B cell (primary cell): ENCODE measurements around the gene RARRES1. TPM values are rescaled to one million over a fixed set of nuclear protein-coding genes. Genes with fewer than 3 reads are reported as not detected.

ENCODE experiments used
- ATAC-seq: fragments of 200-7000 bp; cut with Tn5 transposase; one replicate; pipeline ENCODE4 v1.10.0; 2021; ENCODE audit warnings: low read depth, mild to moderate bottlenecking, moderate number of reproducible peaks, moderate library complexity
- CTCF ChIA-PET: fragments of 350-600 bp; sonication (Branson Sonifier 250); formaldehyde crosslinking; loops from one replicate; lab custom pipeline; 2021; ENCODE audit warnings: antibody characterized with exemption, inconsistent platforms; lab: Charles Lee
- POLR2A ChIA-PET: fragments of 350-600 bp; sonication (Branson Sonifier 250); formaldehyde crosslinking; loops from one replicate; lab custom pipeline; 2021; ENCODE audit warnings: antibody characterized with exemption; lab: Charles Lee
- DNase-seq: peaks from one replicate; pipeline ENCODE4 v3.0.0; 2013
- H2AFZ ChIP-seq: 2 replicates; pipeline ENCODE4 v1.6.1; 2012; ENCODE audit warnings: mild to moderate bottlenecking, low read depth, low read length; ENCODE audit not compliant: insufficient read depth, poor library complexity, severe bottlenecking
- H3K27ac ChIP-seq, 2 donors: 1 replicate in 1 of 2; 2 replicates in 1 of 2; pipeline ENCODE4 v1.5.1; 2012 to 2013; ENCODE audit warnings: low read length in 2 of 2, mild to moderate bottlenecking in 2 of 2, moderate library complexity in 1 of 2
- H3K27me3 ChIP-seq, 4 experiments: fragments of 200-600 bp in 1 of 4; sonication (generic) in 1 of 4; replicated peaks in 1 of 4; 1 replicate in 2 of 4; 2 replicates in 2 of 4; pipeline versions ENCODE4 v1.6.1 to v1.7.0; 2013 to 2016; ENCODE audit warnings: low read length in 3 of 4, mild to moderate bottlenecking in 2 of 4, mixed read lengths in 1 of 4, moderate library complexity in 1 of 4; ENCODE audit not compliant: insufficient read depth in 4 of 4, control insufficient read depth in 3 of 4; ENCODE audit errors: control extremely low read depth in 1 of 4
- H3K36me3 ChIP-seq, 2 experiments: replicated peaks in 1 of 2; 1 replicate in 1 of 2; 2 replicates in 1 of 2; pipeline versions ENCODE4 v1.6.1 to v1.7.1; 2013; ENCODE audit warnings: low read length in 1 of 2; ENCODE audit not compliant: insufficient read depth in 2 of 2, control insufficient read depth in 1 of 2; ENCODE audit errors: control extremely low read depth in 1 of 2, extremely low read depth in 1 of 2
- H3K4me1 ChIP-seq, 2 donors: fragments of 200-600 bp in 1 of 2; sonication (generic) in 1 of 2; 1 replicate in 1 of 2; 2 replicates in 1 of 2; pipeline versions ENCODE4 v1.5.1 to v1.6.1; 2013 to 2017; ENCODE audit warnings: low read length in 2 of 2; ENCODE audit not compliant: control insufficient read depth in 2 of 2, insufficient read depth in 2 of 2
- H3K4me2 ChIP-seq: replicated peaks from 2 replicates; pipeline ENCODE3; 2012; ENCODE audit warnings: mild to moderate bottlenecking, low read depth, low read length; ENCODE audit not compliant: poor library complexity, severe bottlenecking
- H3K4me3 ChIP-seq, 5 experiments: fragments of 200-600 bp in 1 of 5; sonication (generic) in 1 of 5; 1 replicate in 3 of 5; 2 replicates in 2 of 5; pipeline versions ENCODE4 v1.5.1 to v1.7.0; 2011 to 2016; ENCODE audit warnings: low read length in 4 of 5, mild to moderate bottlenecking in 4 of 5, low read depth in 2 of 5, control low read depth in 1 of 5, moderate library complexity in 1 of 5; ENCODE audit not compliant: insufficient read depth in 1 of 5; ENCODE audit errors: control extremely low read depth in 1 of 5, extremely low read depth in 1 of 5
- H3K79me2 ChIP-seq: fragments of 200-600 bp; sonication (generic); one replicate; pipeline ENCODE4 v1.6.0; 2016; ENCODE audit warnings: low read length; ENCODE audit not compliant: control insufficient read depth, insufficient read depth
- H3K9ac ChIP-seq: fragments of 200-600 bp; sonication (generic); 2 replicates; pipeline ENCODE4 v1.6.1; 2017; ENCODE audit warnings: mild to moderate bottlenecking, low read length, moderate library complexity
- H3K9me3 ChIP-seq, 3 donors: one replicate each; pipeline versions ENCODE4 v1.6.1 to v1.7.1; 2013; ENCODE audit warnings: low read length in 2 of 3; ENCODE audit not compliant: control insufficient read depth in 2 of 3, insufficient read depth in 1 of 3; ENCODE audit errors: control extremely low read depth in 1 of 3
- H4K20me1 ChIP-seq: 2 replicates; pipeline ENCODE4 v1.6.0; 2012; ENCODE audit warnings: mild to moderate bottlenecking, low read length; ENCODE audit not compliant: insufficient read depth, control insufficient read depth, poor library complexity, severe bottlenecking
- H3K27ac Mint-ChIP-seq: one replicate; pipeline ENCODE4 v1.8.0; 2021; ENCODE audit warnings: mixed read lengths
- H3K27me3 Mint-ChIP-seq: one replicate; pipeline ENCODE4 v1.8.0; 2021; ENCODE audit warnings: mixed read lengths
- H3K4me1 Mint-ChIP-seq: one replicate; pipeline ENCODE4 v1.8.0; 2021; ENCODE audit warnings: mixed read lengths
- H3K4me3 Mint-ChIP-seq: one replicate; pipeline ENCODE4 v1.8.0; 2021; ENCODE audit warnings: mixed read lengths
- H3K9me3 Mint-ChIP-seq: one replicate; pipeline ENCODE4 v1.8.0; 2022; ENCODE audit warnings: mixed read lengths; ENCODE audit not compliant: insufficient read depth
- EZH2 ChIP-seq: IDR thresholded peaks from 2 replicates; pipeline ENCODE4 v1.6.1; 2012; ENCODE audit warnings: borderline replicate concordance, low read depth, mild to moderate bottlenecking, moderate library complexity, low read length; ENCODE audit not compliant: insufficient read depth, poor library complexity, severe bottlenecking
- WGBS: methylation state at CpG from one replicate; pipeline ENCODE4 v1.1.5; 2013; ENCODE audit warnings: missing lambda C conversion rate; ENCODE audit not compliant: insufficient coverage; 5-methylcytosine and 5-hydroxymethylcytosine counted together
- intact Hi-C: fragments of 100-400 bp; cut with micrococcal nuclease; formaldehyde crosslinking; loops from one replicate; pipeline ENCODE4 v1.10.0; 2022
- polyA plus RNA-seq: library from polyadenylated mRNA; depleted of rRNA; stranded (reverse); fragments of >200 nt; gene quantifications from 2 replicates; pipeline ENCODE4 v1.2.3, GENCODE V29; 2012
- total RNA-seq, 2 donors: library from RNA; stranded (reverse); fragments of 120-200 nt in 1 of 2; gene quantifications; 1 replicate in 1 of 2; 2 replicates in 1 of 2; pipeline versions ENCODE4 v1.2.3 to v1.2.4, GENCODE V29; 2013 to 2022
- TF ChIP-seq, protein P1 (sequence below): fragments of 200-600 bp; IDR thresholded peaks from one replicate; pipeline ENCODE4 v1.8.0; 2022; ENCODE audit warnings: antibody characterized with exemption, mild to moderate bottlenecking

The RARRES1 gene
- total and polyA plus RNA-seq, 2 donors (not counting 1 experiment from before 2014, with no cell fraction given): not detected

DNA sequence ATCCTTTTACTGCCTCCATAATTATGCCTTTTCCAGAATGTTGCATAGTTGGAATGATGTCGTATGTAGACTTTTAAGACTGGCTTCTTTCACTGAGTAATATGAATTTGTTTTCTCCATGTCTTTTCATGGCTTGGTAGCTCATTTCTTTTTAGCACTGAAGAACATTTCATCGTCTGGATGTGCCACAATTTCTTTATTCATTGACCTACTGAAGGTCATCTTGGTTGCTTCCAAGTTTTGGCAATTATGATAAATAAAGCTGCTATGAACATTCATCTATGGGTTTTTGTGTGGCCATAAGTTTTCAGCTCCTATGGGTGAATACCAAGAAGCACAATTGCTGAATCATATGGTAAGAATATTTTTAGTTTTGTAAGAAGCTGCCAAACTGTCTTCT lies 23.2 kb upstream of the RARRES1 start:
- intact Hi-C loops: no loop called here
- no peaks in the 10 kb centered on the region for H3K79me2 ChIP-seq
- H3K27ac ChIP-seq: no peak overlapping the region
- no peaks in the 10 kb centered on the region for H4K20me1 ChIP-seq
- ChIA-PET CTCF (interaction anchor here (1.2 to 1.8 kb wide), 2 partner anchors 28 to 46 kb away, joined by 3 to 8 read pairs; partner anchors contain the start of gene MFSD1), POLR2A (no interaction called here)
- Mint-ChIP-seq H3K4me3 (no peak overlapping the region), H3K27me3 (no peaks in the 10 kb centered on the region), H3K9me3 (no peaks in the 10 kb centered on the region), H3K27ac (no peak overlapping the region), H3K4me1 (no peaks in the 10 kb centered on the region)
- no peak overlapping the region for H3K4me3 ChIP-seq
- DNase-seq: no peak
- no peaks in the 10 kb centered on the region for H3K36me3 ChIP-seq
- H3K4me1 ChIP-seq: no peaks in the 10 kb centered on the region
- no peaks in the 10 kb centered on the region for H3K27me3 ChIP-seq
- H3K9ac ChIP-seq: no peak overlapping the region
- ATAC-seq: no peak
- H2AFZ ChIP-seq: no peak overlapping the region
- no peak overlapping the region for H3K4me2 ChIP-seq
- WGBS: no CpG with 5 or more reads among the region's 2 CpGs
- TF ChIP-seq, protein P1, sequence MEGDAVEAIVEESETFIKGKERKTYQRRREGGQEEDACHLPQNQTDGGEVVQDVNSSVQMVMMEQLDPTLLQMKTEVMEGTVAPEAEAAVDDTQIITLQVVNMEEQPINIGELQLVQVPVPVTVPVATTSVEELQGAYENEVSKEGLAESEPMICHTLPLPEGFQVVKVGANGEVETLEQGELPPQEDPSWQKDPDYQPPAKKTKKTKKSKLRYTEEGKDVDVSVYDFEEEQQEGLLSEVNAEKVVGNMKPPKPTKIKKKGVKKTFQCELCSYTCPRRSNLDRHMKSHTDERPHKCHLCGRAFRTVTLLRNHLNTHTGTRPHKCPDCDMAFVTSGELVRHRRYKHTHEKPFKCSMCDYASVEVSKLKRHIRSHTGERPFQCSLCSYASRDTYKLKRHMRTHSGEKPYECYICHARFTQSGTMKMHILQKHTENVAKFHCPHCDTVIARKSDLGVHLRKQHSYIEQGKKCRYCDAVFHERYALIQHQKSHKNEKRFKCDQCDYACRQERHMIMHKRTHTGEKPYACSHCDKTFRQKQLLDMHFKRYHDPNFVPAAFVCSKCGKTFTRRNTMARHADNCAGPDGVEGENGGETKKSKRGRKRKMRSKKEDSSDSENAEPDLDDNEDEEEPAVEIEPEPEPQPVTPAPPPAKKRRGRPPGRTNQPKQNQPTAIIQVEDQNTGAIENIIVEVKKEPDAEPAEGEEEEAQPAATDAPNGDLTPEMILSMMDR: no peak
- TF ChIP-seq EZH2: no peak
- H3K9me3 ChIP-seq: no peaks in the 10 kb centered on the region

GRCh38 chr3:158753854-158754253 lies 21.6 kb upstream of the RARRES1 start:
- Histone ChIP-seq H3K9me3 (no peaks in the 10 kb centered on the region), H3K79me2 (no peaks in the 10 kb centered on the region), H3K27me3 (no peaks in the 10 kb centered on the region), H3K36me3 (no peaks in the 10 kb centered on the region), H3K4me2 (no peak overlapping the region), H4K20me1 (no peaks in the 10 kb centered on the region), H3K4me3 (no peak overlapping the region), H3K9ac (no peak overlapping the region), H3K4me1 (no peaks in the 10 kb centered on the region), H3K27ac (no peak overlapping the region), H2AFZ (no peak overlapping the region)
- no peaks in the 10 kb centered on the region for H3K4me1 Mint-ChIP-seq
- DNase-seq (no peak), ATAC-seq (no peak)
- no peaks in the 10 kb centered on the region for H3K9me3 Mint-ChIP-seq
- H3K27ac Mint-ChIP-seq: no peak overlapping the region
- no peak for TF ChIP-seq EZH2
- TF ChIP-seq, protein P1: no peak
- ChIA-PET CTCF (no interaction called here), POLR2A (no interaction called here)
- H3K4me3 Mint-ChIP-seq: no peak overlapping the region
- intact Hi-C loops: no loop called here
- H3K27me3 Mint-ChIP-seq: no peaks in the 10 kb centered on the region
- 100% methylated on average over 1 of the region's 5 CpGs for WGBS
